ENCODE measurements around the gene FMO5. TPM values are rescaled to one million over a fixed set of nuclear protein-coding genes. Genes with fewer than 3 reads are reported as not detected.

FMO5 gene
- total and polyA plus RNA-seq, 8 donors = 9.1 to 29.0 (median 12.3) TPM

GRCh38 chr1:147211577-147211976, 13.6 kb downstream of the FMO5 start:
- H3K36me3 ChIP-seq = peaks cover 0 to 20% of the 10 kb centered on the region in 2 donors
- H3K27me3 ChIP-seq = no peaks in the 10 kb centered on the region
- H3K4me3 ChIP-seq = no peak overlapping the region
- ATAC-seq (no peak), DNase-seq (no peak)
- H3K4me1 ChIP-seq = no peaks in the 10 kb centered on the region
- no peaks in the 10 kb centered on the region for H3K9me3 ChIP-seq
- intact Hi-C loops (cut with DNase I) = no loop called here
- no peak for TF ChIP-seq CTCF (IDR thresholded peaks at IDR 0.05)
- H3K27ac ChIP-seq = no peak overlapping the region

GRCh38 chr1:147210987-147211386, 14.2 kb downstream of the FMO5 start:
- no peak overlapping the region for H3K27ac ChIP-seq
- H3K9me3 ChIP-seq = no peaks in the 10 kb centered on the region
- no peak overlapping the region for H3K4me3 ChIP-seq
- no peak for DNase-seq
- H3K36me3 ChIP-seq = peaks cover 0 to 20% of the 10 kb centered on the region in 2 donors
- intact Hi-C loops (cut with DNase I) = no loop called here
- H3K27me3 ChIP-seq = no peaks in the 10 kb centered on the region
- H3K4me1 ChIP-seq = no peaks in the 10 kb centered on the region
- no peak for ATAC-seq
- TF ChIP-seq CTCF (IDR thresholded peaks at IDR 0.05) = no peak

GRCh38 chr1:147209825-147210821, 15.0 kb downstream of the FMO5 start:
- ATAC-seq (no peak), DNase-seq (no peak)
- Histone ChIP-seq H3K27ac (no peak overlapping the region), H3K4me3 (no peak overlapping the region), H3K4me1 (no peaks in the 10 kb centered on the region), H3K9me3 (no peaks in the 10 kb centered on the region), H3K27me3 (no peaks in the 10 kb centered on the region), H3K36me3 (peaks cover 0 to 21% of the 10 kb centered on the region in 2 donors)
- TF ChIP-seq CTCF (IDR thresholded peaks at IDR 0.05) = no peak
- intact Hi-C loops (cut with DNase I) = no loop called here

- intact Hi-C loops (cut with DNase I) = no loop called here
- TF ChIP-seq CTCF (IDR thresholded peaks at IDR 0.05) = no peak
- Histone ChIP-seq H3K27me3 (no peaks in the 10 kb centered on the region), H3K36me3 (peaks cover 0 to 25% of the 10 kb centered on the region in 2 donors), H3K27ac (no peak overlapping the region), H3K9me3 (no peaks in the 10 kb centered on the region), H3K4me1 (no peaks in the 10 kb centered on the region), H3K4me3 (no peak overlapping the region)
- no peak for ATAC-seq
- DNase-seq = no peak
Measured at GRCh38 chr1:147208619-147209018, 16.5 kb downstream of the FMO5 start.

GRCh38 chr1:147207192-147207591, 17.9 kb downstream of the FMO5 start:
- intact Hi-C loops (cut with DNase I) = no loop called here
- DNase-seq = no peak
- Histone ChIP-seq H3K27ac (no peak overlapping the region), H3K4me3 (no peak overlapping the region), H3K27me3 (no peaks in the 10 kb centered on the region), H3K9me3 (no peaks in the 10 kb centered on the region), H3K4me1 (no peaks in the 10 kb centered on the region), H3K36me3 (peaks cover 0 to 21% of the 10 kb centered on the region in 2 donors)
- no peak for ATAC-seq
- no peak for TF ChIP-seq CTCF (IDR thresholded peaks at IDR 0.05)

Measured in left lung (tissue), 10 donors.